IPS DF 4.7 (cell line): ENCODE results near the gene USP12.
"Not testable (repeated sequence)": the region's sequence is repeated elsewhere in the genome, so short reads cannot be mapped to it uniquely, and the experiment has no call there.

Experiments used
- DNase-seq: peaks from one replicate; pipeline ENCODE4 v3.0.0-alpha.2; 2013; ENCODE audit warnings: low spot score; ENCODE audit errors: extremely low read depth

Gene USP12

DNA sequence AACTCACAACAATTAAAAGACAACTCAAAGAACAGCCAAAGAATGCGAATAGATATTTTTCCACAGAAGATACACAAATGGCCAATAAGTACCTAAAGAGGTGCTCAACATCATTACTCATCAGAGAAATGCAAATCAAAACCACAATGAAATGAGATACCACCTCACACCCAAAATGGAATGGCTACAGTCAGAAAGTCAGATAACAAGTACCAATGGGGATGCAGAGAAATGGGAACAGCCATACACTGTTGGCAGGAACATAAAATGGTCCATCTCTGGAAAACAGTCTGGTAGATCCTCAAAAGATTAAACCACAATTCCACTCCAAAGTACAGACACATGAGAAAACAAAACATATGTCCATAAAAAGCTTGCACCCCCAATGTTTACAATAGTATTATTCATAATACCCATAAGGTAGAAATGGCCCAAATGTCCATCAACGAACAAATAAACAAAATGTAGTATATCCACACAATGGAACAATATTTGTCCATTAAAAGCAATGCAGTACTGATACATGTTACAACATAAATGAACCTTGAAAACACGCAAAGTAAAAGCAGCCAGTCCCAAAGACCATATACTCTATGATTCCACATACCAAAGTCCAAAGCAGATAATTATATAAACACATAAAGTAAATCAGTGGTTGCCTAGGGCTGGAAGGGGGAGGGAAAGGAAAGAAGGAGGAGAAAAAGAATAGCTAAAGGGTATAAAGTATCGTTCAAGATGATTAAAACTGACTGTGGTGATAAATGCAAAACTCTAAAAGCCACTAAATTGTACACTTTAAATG lies 19.6 kb downstream of the USP12 start:
- no peak for DNase-seq

- no peak for DNase-seq
These were observed 21.9 kb downstream of the USP12 start for GRCh38 chr13:27149702-27150101.

DNA sequence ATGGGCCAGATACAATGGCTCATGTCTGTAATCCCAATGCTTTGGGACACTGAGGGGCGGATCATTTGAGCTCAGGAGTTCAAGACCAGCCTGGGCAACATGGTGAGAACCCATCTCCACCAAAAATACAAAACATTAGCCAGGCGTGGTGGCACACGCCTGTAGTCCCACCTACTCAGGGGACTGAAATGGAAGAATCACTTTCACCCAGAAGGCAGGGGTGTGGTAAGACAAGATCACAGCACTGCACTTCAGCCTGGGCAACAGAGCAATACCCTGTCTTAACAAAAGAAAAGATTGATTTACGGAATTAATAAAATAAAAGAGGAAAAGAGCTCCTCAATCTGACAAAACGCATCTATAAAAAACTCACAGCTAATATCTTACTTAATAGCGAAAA lies 22.7 kb downstream of the USP12 start:
- no peak for DNase-seq

- no peak for DNase-seq
These were observed 24.0 kb downstream of the USP12 start for GRCh38 chr13:27147530-27148170.

GRCh38 chr13:27141746-27142145 lies 29.9 kb downstream of the USP12 start:
- no peak for DNase-seq

GRCh38 chr13:27141159-27141558 lies 30.5 kb downstream of the USP12 start:
- not testable (repeated sequence) for DNase-seq

DNA sequence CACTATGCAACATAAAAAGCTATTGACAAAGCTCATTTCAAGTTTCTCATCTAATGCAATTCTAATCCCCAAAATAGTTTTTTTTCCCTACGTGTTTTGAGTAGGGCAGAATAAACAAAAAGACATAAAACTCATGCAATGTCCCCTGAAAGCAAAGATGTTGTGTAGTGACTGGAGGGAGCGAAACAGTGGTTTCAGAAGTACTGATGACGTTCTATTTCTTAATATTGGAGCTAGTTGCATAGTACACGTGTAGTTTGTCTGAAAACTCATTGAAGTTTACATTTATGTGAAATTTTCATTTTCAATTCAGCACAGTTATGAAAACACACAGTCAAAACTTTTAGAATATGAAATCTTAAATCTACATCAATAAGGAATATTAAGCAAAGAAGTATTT lies 31.6 kb downstream of the USP12 start:
- no peak for DNase-seq

GRCh38 chr13:27139565-27139964 lies 32.0 kb downstream of the USP12 start:
- DNase-seq = no peak

DNA sequence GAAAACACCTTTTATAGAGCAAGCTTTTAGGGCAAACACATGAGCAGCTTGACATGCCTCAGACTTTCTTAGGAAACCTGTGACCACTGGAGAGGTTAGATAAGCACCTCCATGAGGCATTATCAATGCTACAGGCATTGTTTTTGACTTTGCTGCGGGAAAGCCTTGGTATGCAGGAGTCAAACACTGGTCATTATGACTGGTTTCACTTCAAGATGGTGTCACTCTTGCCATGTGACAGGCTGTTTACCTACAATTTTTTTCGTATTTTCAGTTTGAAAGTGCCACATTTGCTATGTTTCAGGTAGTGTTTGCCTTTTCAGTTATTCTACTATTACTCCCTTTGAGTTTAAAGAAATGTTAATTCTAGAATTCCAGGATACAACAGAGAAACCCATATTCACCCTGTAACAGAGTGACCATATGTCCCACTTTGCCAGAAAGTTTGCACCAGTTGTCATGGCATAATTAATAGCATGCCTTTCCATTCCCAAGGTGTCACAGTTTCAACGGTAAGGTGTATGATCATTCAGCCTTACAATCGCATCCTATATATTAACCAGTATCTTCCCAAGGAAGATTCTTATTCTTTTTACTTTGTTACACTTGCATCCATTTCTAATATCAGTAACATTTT lies 33.0 kb downstream of the USP12 start:
- no peak for DNase-seq

GRCh38 chr13:27137759-27138158 lies 33.9 kb downstream of the USP12 start:
- DNase-seq = no peak

- no peak for DNase-seq
These were observed 36.6 kb downstream of the USP12 start for GRCh38 chr13:27135023-27135422.

DNA sequence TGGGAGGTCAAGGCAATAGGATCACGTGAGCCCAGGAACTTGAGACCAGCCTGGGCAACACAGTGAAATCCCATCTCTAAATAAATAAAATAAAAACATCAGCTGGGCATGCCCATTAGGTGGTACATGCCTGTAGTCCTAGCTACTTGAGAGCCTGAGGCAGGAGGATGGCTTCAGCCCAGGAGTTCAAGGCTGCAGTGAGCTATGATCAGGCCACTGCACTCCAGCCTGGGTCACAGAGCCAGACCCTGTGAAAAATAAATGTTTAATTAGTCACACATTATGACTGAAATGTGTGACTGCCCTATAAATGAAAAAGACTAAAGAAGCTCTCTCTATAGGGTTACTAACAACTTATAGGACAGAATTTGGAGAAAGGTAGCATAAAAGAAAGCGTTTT lies 37.7 kb downstream of the USP12 start:
- DNase-seq = no peak

GRCh38 chr13:27132538-27132937 lies 39.1 kb downstream of the USP12 start:
- DNase-seq = no peak

GRCh38 chr13:27131906-27132305 lies 39.7 kb downstream of the USP12 start:
- DNase-seq = no peak

DNA sequence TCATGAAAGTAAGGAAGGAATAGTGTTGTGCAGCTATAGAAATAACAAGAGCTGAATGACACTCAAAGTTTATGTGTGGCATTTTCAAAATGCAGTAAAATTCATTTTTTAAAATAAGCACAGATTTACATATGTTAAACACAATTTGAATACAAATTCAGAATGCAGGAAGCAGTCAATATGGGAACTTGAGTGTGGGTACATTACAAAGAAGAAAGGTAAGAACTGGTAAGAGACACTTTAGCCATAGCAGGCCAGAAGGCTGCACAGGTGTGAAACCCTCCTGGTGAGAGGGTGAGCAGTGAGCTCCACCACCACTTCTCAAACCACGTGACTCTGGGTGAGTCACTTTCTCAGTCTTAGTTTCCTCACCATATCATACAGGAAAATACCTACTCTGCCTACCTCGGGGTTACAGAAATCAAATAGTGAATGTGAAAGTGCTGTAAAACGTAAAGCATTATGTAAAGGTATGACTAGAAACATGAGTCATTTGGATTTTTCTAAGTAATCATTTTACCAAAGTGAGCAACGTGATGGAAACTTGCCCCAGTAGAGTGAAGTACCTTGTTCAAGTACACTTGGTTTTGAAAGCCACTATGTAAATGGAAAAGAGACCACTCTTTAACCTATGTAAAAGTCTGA lies 40.5 kb downstream of the USP12 start:
- DNase-seq = no peak

DNA sequence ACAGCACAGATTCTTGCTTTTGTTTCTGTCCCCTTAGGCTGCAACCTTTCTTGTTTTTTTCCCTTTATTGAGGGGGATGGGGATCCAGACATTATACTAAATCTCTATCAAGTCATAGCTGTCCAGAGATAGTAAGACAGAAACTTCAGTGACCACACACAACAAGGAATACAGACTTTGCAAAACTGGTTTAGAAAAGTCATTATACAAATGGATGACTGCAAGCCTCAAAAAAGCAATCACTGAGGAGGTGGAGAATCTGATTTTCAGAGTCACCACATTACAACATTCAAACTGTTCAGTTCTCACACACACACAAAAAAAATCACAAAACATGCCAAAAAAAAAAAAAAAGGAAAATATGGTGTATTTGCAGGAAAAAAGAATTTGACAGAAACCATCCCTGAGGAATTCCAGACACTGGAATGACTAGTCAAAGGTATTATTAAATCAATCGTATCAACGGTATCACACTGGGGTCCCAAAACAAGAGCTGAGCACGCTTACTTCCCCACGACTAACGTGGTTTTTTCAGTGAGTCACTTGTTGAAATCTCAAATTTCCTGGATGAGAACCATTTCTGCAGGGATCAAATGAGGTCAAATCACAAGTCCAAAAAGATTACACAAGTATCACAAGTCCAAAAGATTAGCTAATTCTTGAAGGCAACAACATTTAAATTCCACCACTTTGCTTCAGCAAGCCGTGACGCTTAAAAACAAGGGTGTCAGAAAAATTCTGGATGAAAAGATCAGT lies 41.2 kb downstream of the USP12 start:
- DNase-seq = no peak

DNA sequence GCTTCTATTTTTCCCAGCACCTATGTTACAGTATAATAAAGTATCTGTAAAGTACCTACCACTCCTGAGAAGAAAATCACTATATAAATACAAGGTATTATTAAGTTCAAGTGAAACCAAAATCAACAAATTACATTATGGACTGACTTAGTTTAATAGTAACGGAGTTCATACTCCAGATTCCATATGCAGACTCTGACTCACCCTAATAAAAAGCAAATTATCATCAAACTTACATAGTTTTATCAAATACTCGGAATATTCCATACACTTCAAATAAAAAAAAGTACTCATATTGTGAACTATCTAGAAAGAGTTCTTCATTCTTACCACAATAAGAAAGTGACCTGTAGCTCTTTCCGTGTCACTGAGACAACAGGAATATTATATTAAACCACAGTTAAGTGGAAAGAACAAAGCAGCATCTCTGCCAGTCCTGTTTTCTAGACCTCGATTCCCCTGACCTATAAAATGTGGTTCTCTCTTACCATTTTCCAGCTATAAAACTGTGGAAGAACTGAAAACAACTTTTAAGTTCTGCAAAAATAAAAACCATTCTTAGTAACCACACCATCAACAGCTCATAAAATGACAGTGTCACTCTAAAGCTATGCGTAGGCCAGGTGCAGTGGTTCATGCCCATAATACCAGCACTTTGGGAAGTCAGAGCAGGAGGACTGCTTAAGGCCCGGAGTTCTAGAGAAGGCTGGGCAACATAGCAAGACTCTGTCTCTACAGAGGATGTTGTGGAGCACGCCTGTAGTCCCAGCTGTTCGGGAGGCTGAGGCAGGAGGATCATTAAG lies 42.6 kb downstream of the USP12 start:
- no peak for DNase-seq

GRCh38 chr13:27126859-27127258 lies 44.8 kb downstream of the USP12 start:
- DNase-seq = no peak

- no peak for DNase-seq
These were observed 46.0 kb downstream of the USP12 start for GRCh38 chr13:27125357-27126282.
